Activated CD4-positive, alpha-beta T cell treated with anti-CD3 and anti-CD28 coated beads, Interleukin-2, amount 50 U/mL, for 1 hour (primary cell): ENCODE data around the gene SYPL2.

Experiments
- DNase-seq: peaks from one replicate; pipeline ENCODE4 v3.0.0-alpha.2; 2020

Gene SYPL2

GRCh38 chr1:109493227-109493626 lies 26.9 kb downstream of the SYPL2 start:
- DNase-seq: no peak

DNA sequence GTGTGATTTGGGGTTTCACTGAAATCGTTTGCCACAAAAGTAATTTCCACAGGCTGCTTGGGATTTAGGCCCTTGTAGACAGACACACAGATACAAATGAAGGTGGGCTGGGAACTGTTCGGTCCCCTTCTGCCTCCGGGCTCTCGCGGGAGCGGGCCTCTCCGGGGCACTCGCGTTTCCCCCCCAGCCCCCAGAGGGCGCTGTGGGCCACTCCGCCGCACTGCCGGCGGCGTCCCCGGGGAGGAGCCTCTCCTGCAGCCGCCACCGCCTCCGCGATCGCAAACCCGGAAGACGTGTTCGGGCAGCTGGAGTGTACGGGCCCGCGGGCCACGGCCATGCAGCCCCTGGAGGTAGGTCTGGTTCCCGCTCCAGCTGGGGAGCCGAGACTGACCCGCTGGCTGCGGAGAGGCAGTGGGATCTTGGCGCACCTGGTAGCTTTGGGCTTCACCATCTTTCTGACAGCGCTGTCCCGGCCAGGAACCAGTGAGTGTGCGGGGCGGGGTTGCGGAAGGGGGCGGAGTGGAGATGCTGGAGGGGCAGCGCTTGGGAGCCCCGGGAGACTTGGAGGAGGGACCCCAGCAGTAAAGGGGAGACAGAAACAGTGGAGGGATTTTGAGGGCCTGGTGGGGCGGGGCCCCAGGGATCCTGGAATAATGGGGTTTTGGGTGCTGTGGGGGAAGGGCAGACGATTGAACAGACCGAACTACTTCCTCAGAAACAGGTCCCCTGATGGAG lies 27.6 kb downstream of the SYPL2 start, which contains the start of gene CYB561D1:
Gene CYB561D1 (plus strand): TSS at position 290 of the 735 bp plus-strand sequence. CDS start 46 bp downstream, at position 336.
- peak; percentile 87 for DNase-seq

GRCh38 chr1:109495738-109496137 lies 29.4 kb downstream of the SYPL2 start:
- DNase-seq: no peak

- DNase-seq: no peak
Observed at GRCh38 chr1:109497449-109498160, 31.3 kb downstream of the SYPL2 start.

- DNase-seq: peak; percentile 30
Observed at GRCh38 chr1:109498161-109498801, 31.9 kb downstream of the SYPL2 start.

GRCh38 chr1:109499081-109499480 lies 32.7 kb downstream of the SYPL2 start:
- DNase-seq: no peak

GRCh38 chr1:109499661-109500536 lies 33.6 kb downstream of the SYPL2 start:
- peak; percentile 65 for DNase-seq

- no peak for DNase-seq
Observed at GRCh38 chr1:109500941-109501381, 34.6 kb downstream of the SYPL2 start.

- no peak for DNase-seq
Observed at GRCh38 chr1:109501644-109502363, 35.5 kb downstream of the SYPL2 start.

DNA sequence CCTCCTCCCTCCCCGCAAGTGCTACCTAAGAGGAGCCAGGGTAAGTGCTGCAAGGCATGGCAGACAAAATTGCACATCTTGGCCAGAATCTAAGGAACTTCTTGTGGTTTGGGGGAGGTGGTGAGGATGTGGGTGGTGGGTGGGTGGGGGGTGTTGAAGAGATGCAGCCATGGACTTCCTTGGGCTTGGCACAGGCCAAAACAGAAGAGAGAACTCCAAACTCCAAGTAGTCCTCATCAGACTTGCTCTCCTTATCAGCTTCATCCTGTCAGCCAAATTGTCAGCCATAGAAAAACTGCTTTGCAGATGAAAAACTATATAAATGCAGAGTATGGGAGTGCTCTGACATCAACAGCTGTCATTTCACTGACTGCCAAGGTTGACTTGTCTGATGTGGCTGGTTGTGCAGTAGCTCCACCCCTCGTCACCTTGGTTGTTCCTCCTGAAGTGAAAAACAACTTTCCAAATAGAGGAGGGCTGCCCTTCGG lies 36.1 kb downstream of the SYPL2 start:
- peak; percentile 54 for DNase-seq

DNA sequence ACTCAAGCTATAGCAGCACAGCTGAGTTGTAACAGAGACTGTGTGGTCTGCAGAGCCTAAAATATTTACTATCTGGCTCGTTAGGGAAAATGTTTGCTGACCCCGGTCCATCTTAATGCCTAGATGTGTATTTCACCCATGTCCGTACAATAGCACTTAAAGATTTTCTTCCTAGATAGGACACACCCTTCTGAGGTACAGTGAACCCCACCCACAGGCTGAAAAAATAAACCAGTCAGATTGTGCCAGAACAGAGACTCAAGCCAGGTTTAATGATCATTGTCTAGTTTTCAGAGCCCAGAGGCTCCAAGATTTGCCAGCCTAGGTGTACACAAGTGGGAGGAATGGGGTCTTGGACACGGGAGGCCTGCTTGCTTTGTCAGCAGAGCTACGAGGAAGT lies 37.6 kb downstream of the SYPL2 start:
- no peak for DNase-seq

GRCh38 chr1:109504974-109505373 lies 38.6 kb downstream of the SYPL2 start:
- no peak for DNase-seq

DNA sequence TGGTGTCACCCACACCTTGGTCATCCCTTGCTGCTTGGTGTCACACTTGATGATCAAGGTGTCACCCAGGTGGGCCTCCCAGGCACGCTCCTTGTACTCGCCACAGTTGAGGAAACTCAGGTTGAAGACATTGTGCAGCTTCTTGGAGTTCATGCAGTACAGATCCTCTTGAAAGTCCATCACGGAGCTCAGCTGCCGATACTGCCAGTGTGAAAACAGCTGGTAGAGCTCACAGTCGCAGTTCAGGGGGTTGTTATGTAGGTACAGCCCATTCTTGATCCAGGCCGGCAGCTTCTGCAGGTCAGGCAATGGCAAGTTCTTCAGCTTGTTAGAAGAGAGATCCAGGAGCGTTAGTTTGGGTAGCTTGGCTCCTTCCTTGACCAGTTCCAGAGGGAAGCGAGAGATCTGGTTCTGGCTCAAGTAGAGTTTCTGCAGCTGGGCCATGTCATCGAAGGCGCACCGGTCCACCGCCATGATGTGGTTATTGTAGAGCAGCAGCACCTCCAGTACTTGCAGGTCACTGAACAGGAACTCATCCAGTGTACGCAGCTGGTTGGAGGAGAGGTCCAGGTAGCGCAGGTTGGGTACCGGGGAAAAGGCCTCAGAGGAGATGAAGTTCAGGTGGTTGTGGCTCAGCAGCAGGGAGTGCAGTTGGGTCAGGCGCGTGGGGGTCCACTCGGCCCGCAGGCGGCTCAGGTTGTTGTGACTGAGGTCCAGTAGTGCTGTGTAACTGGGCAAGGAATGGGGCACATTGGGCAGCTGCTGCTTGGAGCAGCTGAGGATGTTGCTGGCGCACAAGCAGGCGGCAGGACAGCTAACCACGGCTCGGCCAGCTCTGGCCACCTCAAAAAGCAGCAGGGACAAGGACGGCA lies 41.9 kb downstream of the SYPL2 start:
- DNase-seq: no peak

GRCh38 chr1:109508873-109509175 lies 42.5 kb downstream of the SYPL2 start:
- DNase-seq: no peak

GRCh38 chr1:109509176-109510134 lies 43.1 kb downstream of the SYPL2 start, which contains the start of gene AMIGO1:
TSS of gene AMIGO1 (minus strand) at chr1:109509727. CDS start at chr1:109508912, 815 bp downstream.
- peak; percentile 60 for DNase-seq

- no peak for DNase-seq
Observed at GRCh38 chr1:109513110-109513710, 46.9 kb downstream of the SYPL2 start.

GRCh38 chr1:109514846-109515245 lies 48.5 kb downstream of the SYPL2 start:
- DNase-seq: no peak

- DNase-seq: no peak
Observed at GRCh38 chr1:109516872-109517271, 50.5 kb downstream of the SYPL2 start.

DNA sequence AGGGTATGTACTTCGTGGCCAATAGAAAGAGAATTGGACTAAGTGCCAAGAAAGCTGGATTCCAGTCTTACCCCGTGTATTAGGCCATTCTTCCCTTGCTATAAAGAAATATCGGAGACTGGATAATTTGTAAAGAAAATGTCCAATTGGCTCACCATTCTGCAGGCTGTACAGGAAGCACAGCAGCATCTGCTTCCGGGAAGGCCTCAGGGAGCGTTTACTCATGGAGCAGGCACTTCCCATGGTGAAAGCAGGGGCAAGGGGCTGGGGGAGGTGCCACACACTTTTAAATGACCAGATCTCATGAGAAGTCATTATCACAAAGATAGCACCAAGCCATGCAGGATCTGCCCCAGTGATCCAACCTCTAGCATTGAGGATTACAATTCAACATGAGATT lies 51.0 kb downstream of the SYPL2 start:
- no peak for DNase-seq
